Measurements from ENCODE around the gene VPS13D.

DNA sequence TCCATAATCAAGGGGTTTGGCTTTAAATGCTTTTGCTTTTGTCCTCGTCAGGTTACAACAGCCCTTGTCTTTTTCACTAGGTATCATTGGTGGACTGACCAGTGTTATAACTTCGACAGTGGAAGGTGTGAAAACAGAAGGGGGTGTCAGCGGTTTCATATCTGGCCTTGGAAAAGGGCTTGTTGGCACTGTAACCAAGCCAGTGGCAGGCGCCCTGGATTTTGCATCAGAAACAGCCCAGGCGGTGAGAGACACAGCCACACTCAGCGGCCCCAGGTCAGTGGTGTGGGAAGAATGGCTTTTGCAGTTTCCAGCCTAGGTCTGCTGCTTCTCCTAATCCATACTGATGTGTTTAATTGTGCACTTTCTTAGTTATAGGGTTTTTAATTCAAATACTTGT, 230.3 kb downstream of the VPS13D start:
- TF ChIP-seq FOXK2 (IDR thresholded peaks at IDR 0.05): no peak
- no peak for TF ChIP-seq ELF4 (IDR thresholded peaks at IDR 0.05)
- TF ChIP-seq HDGF (IDR thresholded peaks at IDR 0.05; ENCODE audit: borderline replicate concordance): no peak
- no peak for TF ChIP-seq ARNT (IDR thresholded peaks at IDR 0.05)
- TF ChIP-seq L3MBTL2 (conservative IDR thresholded peaks at IDR 0.05): no peak
- TF ChIP-seq FOXM1 (IDR thresholded peaks at IDR 0.05; ENCODE audit: borderline replicate concordance): no peak
- TF ChIP-seq ZNF384 (IDR thresholded peaks at IDR 0.05): no peak
